HG03103 (cell line): ENCODE measurements around the gene GNGT1.

Source experiments
- ATAC-seq: cut with Tn5 transposase; IDR thresholded peaks from one replicate; pipeline ENCODE4 v1.9.1; 2021; ENCODE audit warnings: low read depth; ENCODE audit not compliant: unreplicated experiment

Gene GNGT1

DNA sequence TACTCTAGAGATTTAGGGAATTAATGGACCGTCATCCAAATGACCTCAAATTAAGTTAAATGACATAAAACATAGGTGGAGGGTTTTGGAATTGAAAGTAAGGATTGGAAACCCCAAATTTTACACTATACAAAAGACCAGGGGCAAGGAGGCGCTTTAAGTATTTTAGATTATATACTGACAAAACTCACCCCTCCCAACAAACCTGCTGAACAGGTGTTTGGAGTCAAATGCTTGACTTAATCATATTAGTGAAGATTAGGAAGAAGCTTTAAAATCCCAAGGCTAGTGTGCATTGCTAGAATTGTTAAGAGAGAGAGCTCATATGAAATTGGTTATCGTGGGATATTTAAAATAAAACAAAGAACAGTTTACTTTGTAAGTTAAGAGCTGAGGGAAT lies at the start of gene GNGT1:
TSS of gene GNGT1 (plus strand) at position 301 of the 400 bp plus-strand sequence. CDS start 180 bp downstream, outside the sequence.
- ATAC-seq: no peak

- ATAC-seq: no peak
Observed at GRCh38 chr7:93858857-93859256, 47.5 kb upstream of the GNGT1 start.

- ATAC-seq: no peak
Observed at GRCh38 chr7:93860261-93860660, 46.1 kb upstream of the GNGT1 start.

GRCh38 chr7:93861325-93861949 lies 44.9 kb upstream of the GNGT1 start:
- ATAC-seq: no peak

DNA sequence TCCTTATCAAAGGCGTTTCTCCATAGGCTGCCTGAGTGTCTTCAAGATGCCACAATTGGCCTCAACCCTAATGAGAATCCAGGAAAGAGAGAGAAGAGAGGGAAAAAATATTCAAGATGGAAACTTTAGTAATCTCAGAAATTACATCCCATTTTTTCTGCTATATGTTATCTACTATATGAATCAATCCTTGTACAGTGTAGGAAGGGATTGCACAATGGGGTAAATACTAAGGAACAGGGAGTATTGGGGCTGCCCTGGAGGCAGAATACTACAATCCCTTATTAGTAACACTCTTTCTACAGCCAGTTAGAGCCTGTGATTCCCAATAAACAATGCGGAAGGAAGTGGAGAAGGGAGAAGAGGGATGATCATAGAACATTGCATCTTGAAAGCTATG lies 43.7 kb upstream of the GNGT1 start:
- ATAC-seq: no peak

DNA sequence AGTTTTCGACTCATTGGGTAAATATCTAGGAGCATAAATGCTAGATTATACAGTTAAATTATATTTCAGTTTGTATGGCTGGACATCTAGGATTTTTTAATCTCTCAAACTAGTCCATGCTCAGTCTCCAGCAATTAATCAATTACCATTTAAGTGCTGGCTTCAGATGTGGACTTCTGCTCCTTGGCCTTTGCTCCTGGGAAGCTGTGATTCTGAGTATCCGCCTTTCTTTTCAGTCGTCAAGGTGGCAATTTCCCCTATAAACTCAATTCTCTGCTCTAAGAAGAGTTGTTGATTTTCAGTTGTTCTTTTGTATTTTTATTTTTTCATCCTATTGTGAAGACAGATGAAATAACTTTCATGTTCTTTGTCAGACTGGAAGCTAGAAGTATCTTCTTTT lies 39.5 kb upstream of the GNGT1 start:
- ATAC-seq: no peak

DNA sequence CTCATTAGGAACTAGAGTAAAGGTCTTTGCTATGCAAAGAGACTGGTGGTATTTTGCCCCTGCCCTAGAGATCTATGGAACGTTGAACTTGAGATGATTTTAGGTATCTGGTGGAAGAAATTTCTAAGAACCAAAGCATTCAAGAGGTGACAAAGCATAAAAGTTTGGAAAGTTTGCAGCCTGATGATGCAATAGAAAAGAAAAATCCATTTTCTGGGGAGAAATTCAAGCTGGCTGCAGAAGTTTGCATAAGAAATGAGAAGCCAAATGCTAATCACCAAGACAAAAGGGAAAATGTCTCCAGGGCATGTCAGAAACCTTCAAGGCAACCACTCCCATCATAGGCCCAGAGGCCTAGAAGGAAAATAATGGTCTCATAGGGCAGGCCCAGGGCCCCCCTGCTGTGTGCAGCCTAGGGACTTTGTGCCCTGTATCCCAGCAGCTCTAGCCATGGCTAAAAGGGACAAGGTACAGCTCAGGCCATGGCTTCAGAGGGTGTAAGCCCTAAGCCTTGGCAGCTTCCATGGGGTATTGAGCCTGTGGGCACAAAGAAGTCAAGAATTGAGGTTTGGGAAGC lies 32.3 kb upstream of the GNGT1 start:
- no peak for ATAC-seq

DNA sequence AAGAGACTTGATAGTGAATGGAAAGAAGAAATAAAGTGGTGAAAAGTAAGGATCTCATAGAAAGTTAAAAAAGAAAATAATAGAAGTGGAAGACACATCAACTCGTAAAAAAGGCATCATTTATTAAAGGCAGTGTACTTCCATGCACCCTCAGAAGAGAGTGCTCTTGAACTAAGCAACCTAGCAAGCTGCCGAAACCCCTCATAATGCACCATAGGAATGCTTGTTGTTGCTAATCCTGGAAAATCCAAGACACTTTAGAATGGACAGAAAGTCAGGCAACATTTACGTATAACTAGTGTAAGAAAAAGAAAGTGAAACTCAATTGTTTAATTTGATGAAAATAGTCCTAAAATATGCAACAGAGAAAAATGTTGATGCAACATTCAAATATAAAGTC lies 28.6 kb upstream of the GNGT1 start:
- no peak for ATAC-seq

- ATAC-seq: no peak
Observed at GRCh38 chr7:93879356-93879755, 27.0 kb upstream of the GNGT1 start.

DNA sequence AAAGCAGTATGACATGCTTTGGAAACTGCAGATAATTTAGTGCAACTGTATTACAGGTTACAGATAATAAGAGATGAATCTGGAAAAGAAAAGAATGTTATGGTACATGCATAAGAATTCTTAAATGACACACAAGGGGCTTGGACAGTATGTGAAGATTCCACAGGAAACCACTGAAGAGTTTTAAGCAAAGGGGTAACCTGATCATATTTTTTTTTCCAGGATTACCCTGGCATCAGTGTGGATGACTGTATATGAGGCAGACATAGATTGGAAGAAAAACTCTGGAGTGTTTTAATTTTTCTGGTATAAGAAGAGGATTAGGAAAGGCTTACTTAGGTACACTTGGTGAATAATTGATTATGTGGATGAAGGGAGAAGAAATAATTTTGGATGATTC lies 23.9 kb upstream of the GNGT1 start:
- ATAC-seq: no peak

- no peak for ATAC-seq
Observed at GRCh38 chr7:93883078-93883916, 23.1 kb upstream of the GNGT1 start.

DNA sequence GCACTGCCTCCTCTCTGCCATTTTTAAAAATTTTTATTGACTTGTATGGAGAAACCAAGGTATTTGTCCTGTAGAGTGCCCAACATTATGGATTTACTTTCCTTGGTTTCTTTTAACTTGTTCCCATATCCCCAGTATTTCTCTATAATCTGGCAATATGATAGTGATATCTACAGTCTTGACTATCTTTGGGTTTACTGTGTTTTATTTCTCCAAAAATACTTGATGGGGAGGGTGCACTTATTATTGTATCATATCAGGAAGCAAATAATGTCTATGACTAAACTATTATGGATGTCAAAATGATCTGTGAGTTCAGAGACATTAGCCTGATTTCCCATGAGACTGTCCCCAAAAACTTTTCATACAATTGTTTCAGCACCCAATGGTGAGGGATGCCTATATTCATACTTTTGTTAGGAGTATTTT lies 22.4 kb upstream of the GNGT1 start:
- no peak for ATAC-seq

- no peak for ATAC-seq
Observed at GRCh38 chr7:93884541-93884940, 21.8 kb upstream of the GNGT1 start.

DNA sequence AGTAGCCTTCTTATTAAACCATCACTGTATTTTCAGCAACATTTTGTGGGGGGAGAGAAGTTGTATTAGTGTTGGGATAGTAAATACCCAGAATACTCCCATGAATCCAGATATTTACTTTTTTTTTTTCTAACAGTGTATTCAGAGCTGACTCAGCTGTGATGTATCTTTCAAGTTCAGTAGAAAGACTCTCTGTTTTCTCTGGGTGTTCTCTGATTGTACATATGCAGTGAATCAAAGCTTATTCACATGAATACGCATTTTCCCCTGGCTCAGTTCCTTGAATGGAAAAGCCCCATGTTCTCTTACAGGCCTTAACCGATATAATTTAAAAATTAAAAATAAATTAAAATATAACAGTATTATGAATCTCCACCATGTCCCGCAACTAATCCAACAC lies 17.1 kb upstream of the GNGT1 start:
- ATAC-seq: no peak

- ATAC-seq: peak; percentile 41
Observed at GRCh38 chr7:93890041-93890463, 16.3 kb upstream of the GNGT1 start.

DNA sequence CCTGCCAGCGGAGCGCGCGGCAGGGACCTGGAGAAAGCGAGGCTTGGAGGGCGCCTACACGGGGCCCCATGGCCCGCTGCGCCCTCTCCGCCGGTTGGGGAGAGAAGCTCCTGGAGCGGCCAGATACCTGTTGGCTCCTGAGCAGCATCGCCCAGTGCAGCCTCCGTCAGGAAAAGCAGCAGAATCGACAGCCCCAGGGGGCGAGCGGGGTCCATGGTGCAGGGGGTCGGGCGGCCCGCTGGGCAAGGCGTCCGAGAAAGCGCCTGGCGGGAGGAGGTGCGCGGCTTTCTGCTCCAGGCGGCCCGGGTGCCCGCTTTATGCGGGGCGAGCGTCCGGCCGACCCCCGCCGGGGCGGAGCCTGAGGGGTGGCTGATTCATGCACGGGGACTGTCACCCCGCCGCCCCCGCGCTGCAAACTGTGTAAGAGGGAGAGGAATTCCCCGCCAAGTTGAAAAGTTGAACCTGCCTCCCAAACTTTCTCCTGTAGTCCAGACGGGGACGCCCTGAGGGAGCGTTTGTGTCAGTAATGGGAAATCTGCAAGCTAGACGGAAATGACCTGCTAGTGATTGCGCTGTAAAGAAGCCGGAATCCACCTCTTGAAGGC lies 15.8 kb upstream of the GNGT1 start, which contains the start of gene TFPI2:
TSS of gene TFPI2 (minus strand) at position 290 of the 605 bp plus-strand sequence. CDS start at position 215, 75 bp downstream.
- ATAC-seq: peak; percentile 42

DNA sequence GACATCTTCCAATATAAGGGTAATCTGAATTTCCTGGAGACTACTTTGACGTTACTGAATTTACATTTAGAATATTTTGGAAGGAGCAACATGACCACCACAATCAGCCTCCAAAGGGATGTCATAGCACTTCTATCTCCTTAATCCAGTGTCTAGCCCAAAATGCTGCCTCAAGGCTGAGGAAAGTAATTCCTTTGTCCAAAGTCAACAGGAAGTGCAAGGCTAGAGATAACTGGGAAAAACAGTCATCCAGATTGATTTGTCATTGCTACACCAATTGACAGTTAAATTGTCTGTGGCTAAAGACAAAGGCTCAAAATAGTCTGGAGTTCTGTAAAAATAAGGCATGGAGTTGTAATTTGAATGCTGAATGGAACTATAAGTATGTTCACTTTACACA lies 11.9 kb upstream of the GNGT1 start:
- ATAC-seq: no peak

GRCh38 chr7:93894966-93895640 lies 11.3 kb upstream of the GNGT1 start:
- ATAC-seq: no peak

- ATAC-seq: no peak
Observed at GRCh38 chr7:93895859-93896600, 10.3 kb upstream of the GNGT1 start.

GRCh38 chr7:93897680-93898079 lies 8.7 kb upstream of the GNGT1 start:
- ATAC-seq: no peak
